Karpas-422 (cell line): ENCODE results near the gene UBXN6. TPM values are rescaled to one million over a fixed set of nuclear protein-coding genes. Genes with fewer than 3 reads are reported as not detected.

Source experiments
- DNase-seq: peaks from one replicate; pipeline ENCODE4 v3.0.0-alpha.2; 2015
- H2AFZ ChIP-seq: fragments of 200-600 bp; sonication (generic); 2 replicates; pipeline ENCODE4 v1.6.1; 2014; ENCODE audit warnings: antibody characterized with exemption, low read length, mixed read lengths
- H3K27ac ChIP-seq: fragments of 200-600 bp; sonication (generic); 2 replicates; pipeline ENCODE4 v1.5.1; 2014; ENCODE audit warnings: mild to moderate bottlenecking, low read length, moderate library complexity
- H3K27me3 ChIP-seq: fragments of 200-600 bp; sonication (generic); 2 replicates; pipeline ENCODE4 v1.6.1; 2014; ENCODE audit warnings: low read length, mixed read lengths
- H3K36me3 ChIP-seq: fragments of 200-600 bp; sonication (generic); 2 replicates; pipeline ENCODE4 v1.6.1; 2014; ENCODE audit warnings: low read length, mixed read lengths; ENCODE audit not compliant: insufficient read depth
- H3K4me1 ChIP-seq: fragments of 200-600 bp; sonication (generic); 2 replicates; pipeline ENCODE4 v1.6.1; 2014; ENCODE audit warnings: mild to moderate bottlenecking, low read length, mixed read lengths
- H3K4me2 ChIP-seq: fragments of 200-600 bp; sonication (generic); 2 replicates; pipeline ENCODE4 v1.6.1; 2014; ENCODE audit warnings: low read length, low read depth, mild to moderate bottlenecking; ENCODE audit not compliant: poor library complexity, severe bottlenecking
- H3K4me3 ChIP-seq: fragments of 200-600 bp; sonication (generic); 2 replicates; pipeline ENCODE4 v1.5.1; 2014; ENCODE audit warnings: mild to moderate bottlenecking, antibody characterized with exemption, low read length, mixed read lengths
- H3K79me2 ChIP-seq: fragments of 200-600 bp; sonication (generic); 2 replicates; pipeline ENCODE4 v1.6.1; 2014; ENCODE audit warnings: mild to moderate bottlenecking, low read length, mixed read lengths
- H3K9ac ChIP-seq: fragments of 200-600 bp; sonication (generic); 2 replicates; pipeline ENCODE4 v1.6.0; 2014; ENCODE audit warnings: low read length
- H3K9me2 ChIP-seq: fragments of 200-600 bp; sonication (generic), shearing (Covaris generic); replicated peaks from 2 replicates; pipeline ENCODE4 v1.6.0; 2014; ENCODE audit warnings: mild to moderate bottlenecking, low read length, moderate library complexity; ENCODE audit not compliant: insufficient read depth
- H3K9me3 ChIP-seq: fragments of 300-700, 200-600 bp; sonication (generic); 2 replicates; pipeline ENCODE4 v1.6.1; 2014; ENCODE audit warnings: low read length, mixed read lengths
- H4K20me1 ChIP-seq: fragments of 200-600 bp; sonication (generic); 2 replicates; pipeline ENCODE4 v1.6.1; 2014; ENCODE audit warnings: mild to moderate bottlenecking, antibody characterized with exemption, low read length, low read depth; ENCODE audit not compliant: insufficient read depth
- total RNA-seq: library from RNA; depleted of rRNA; stranded (reverse); fragments of >200 nt; shearing (Covaris generic); gene quantifications from 2 replicates; pipeline ENCODE4 v1.2.3, GENCODE V29; 2014; ENCODE audit warnings: low replicate concordance

Gene UBXN6
- total RNA-seq, 1 experiment from 2014 or later: 112 TPM

DNA sequence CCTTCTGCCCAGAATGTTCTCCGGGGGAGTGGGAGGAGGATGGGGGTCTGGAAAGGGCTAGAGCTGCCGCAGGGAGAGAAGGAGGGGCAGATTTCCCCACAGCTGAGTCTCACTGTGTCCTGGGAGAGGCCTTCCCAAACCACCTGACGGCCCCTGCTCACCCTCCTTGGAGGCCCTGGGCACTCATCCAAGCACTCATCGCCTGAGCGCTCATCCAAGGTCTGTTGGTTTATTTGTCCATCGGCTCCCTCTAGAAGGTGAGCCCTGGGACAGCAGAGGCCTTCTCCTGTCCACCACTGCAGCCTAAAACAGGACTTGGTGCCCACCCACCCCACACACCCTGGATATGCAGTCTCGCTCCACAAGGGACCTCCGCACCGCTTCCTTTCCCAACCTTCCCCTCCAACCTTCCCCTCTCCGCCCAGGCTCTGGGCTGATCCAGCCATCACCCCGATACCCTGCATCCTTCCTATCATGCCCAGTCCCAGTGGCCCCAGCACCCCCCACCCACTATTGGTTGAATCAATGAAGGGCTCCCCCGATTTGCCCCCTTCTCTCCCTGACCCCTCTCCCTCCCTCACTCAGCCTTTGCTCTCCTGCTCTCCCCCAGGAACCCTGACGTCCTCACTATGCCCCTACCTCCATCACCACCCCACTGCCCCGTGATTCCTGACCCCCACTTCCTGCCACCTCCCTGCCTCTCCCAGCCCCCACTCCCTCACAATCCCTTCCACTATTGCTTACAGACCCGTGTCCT lies 1.7 kb downstream of the UBXN6 start:
- DNase-seq: peak; percentile 43
- H3K36me3 ChIP-seq: no peaks in the 10 kb centered on the region
- H2AFZ ChIP-seq: no peak overlapping the region
- H3K27ac ChIP-seq: no peak overlapping the region
- H3K27me3 ChIP-seq: no peaks in the 10 kb centered on the region
- H3K9me3 ChIP-seq: no peaks in the 10 kb centered on the region
- H3K4me1 ChIP-seq: peaks cover 33% of the 10 kb centered on the region
- peak overlapping the region; percentile 74 for H3K4me2 ChIP-seq
- H3K9ac ChIP-seq: peak overlapping the region; percentile 89
- peak overlapping the region; percentile 95 for H3K4me3 ChIP-seq
- H3K79me2 ChIP-seq: peaks cover 26% of the 10 kb centered on the region
- peaks cover 9% of the 10 kb centered on the region for H4K20me1 ChIP-seq
- H3K9me2 ChIP-seq: no peaks in the 10 kb centered on the region

DNA sequence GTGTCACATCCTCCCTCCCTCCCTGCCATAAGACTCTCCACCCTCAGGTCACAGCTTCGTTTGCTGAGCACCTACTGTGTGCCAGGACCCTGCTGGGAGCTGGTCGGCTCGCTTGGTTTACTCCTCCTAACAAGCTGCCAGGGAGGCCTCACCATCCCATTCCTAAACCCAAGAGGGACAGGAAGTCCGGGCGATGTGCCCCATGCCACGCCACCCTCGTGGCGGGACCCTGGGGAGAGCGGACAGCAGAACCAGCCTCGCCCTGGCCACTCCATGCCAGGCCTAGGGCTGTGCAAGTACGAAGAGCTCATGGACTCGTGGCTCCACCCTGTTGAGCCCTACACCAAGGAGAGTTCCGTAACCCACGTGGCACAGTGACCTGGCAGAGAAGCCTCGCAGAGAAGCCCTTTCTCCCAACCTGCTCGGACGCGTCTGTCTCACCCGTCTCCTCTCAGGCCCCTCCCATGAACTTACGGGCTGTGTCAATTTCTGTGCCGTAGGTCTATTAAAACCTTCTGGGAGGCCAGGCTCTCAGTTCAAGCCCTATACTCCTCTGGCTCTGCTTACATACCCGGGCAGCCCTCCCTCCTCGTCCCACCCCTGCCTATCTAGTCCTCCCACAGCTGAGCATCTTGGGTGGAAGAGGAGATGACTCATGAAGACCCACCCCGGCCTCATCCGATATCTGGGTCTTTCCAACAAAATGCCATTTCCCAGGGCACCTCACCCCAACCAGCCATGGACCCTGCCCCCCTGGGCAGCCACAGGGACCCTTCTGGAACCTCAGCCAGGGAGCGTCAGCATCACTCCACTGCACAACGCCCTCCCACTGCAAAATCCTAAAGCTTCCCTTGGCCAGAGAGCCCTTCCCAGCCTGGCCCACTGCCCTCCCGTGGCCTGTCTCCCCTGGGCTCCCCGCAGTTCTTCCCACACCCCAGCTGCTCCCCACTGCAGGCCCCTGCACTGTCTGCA lies 2.6 kb downstream of the UBXN6 start:
- H4K20me1 ChIP-seq: peaks cover 9% of the 10 kb centered on the region
- H3K4me2 ChIP-seq: no peak overlapping the region
- H3K4me1 ChIP-seq: peaks cover 33% of the 10 kb centered on the region
- H2AFZ ChIP-seq: no peak overlapping the region
- H3K9me3 ChIP-seq: no peaks in the 10 kb centered on the region
- H3K9ac ChIP-seq: peak overlapping the region; percentile 89
- H3K27ac ChIP-seq: no peak overlapping the region
- no peak overlapping the region for H3K4me3 ChIP-seq
- peak; percentile 49 for DNase-seq
- H3K9me2 ChIP-seq: no peaks in the 10 kb centered on the region
- no peaks in the 10 kb centered on the region for H3K36me3 ChIP-seq
- no peaks in the 10 kb centered on the region for H3K27me3 ChIP-seq
- H3K79me2 ChIP-seq: peaks cover 26% of the 10 kb centered on the region

DNA sequence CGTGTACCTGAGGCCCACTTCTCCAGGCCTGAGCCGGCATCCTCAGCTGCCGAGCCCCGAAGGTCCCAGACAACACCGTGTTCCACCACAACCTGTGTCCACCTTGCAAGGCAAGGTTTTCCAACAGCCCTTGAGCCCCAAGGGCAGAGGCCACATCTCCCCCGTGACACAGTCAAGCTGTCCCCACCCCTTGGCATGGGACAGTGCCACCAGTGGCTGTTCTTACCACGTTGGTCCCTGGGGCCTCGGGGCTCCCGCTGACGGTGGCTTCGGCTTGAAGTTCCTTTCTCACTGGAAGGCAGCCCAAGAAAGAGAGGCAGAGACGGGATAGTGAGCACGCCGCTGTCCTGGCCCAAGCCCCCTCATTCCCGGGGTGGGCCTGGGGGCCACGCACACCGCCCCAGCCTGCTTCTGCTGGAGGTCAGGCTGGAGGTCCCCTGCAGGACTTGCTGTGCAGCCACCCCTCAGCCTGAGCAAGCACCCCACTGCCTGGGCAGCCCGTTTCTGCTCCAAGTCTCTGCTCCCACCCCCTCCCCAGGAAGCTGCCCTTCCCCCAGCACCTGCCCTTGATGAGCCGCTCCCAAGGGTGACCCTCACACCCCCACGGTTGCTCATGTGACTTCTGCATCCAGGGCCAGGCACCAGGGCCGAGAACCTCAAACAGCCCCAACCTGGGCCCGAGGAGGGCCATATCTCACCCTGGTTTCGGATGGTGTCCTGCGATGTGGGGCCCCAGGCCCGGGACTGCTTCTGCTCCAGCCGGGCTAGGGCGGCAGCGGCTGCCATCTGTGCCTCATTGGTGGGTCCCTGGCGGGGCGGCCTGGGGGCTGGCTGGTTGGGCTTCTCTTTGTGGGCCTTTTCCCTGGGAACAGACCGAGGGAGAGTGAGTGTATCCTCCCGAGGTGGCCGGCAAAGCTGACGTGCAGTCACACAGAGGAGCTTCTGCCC lies 4.1 kb downstream of the UBXN6 start:
- no peaks in the 10 kb centered on the region for H3K9me3 ChIP-seq
- no peaks in the 10 kb centered on the region for H3K27me3 ChIP-seq
- H3K4me3 ChIP-seq: no peak overlapping the region
- peaks cover 26% of the 10 kb centered on the region for H3K79me2 ChIP-seq
- no peak overlapping the region for H3K4me2 ChIP-seq
- no peak for DNase-seq
- no peak overlapping the region for H2AFZ ChIP-seq
- H3K27ac ChIP-seq: peak overlapping the region; percentile 20; the same call in 1 of the 2 replicates
- H3K36me3 ChIP-seq: peaks cover 8% of the 10 kb centered on the region
- no peaks in the 10 kb centered on the region for H3K9me2 ChIP-seq
- H3K9ac ChIP-seq: no peak overlapping the region
- H4K20me1 ChIP-seq: peaks cover 9% of the 10 kb centered on the region
- peaks cover 33% of the 10 kb centered on the region for H3K4me1 ChIP-seq

DNA sequence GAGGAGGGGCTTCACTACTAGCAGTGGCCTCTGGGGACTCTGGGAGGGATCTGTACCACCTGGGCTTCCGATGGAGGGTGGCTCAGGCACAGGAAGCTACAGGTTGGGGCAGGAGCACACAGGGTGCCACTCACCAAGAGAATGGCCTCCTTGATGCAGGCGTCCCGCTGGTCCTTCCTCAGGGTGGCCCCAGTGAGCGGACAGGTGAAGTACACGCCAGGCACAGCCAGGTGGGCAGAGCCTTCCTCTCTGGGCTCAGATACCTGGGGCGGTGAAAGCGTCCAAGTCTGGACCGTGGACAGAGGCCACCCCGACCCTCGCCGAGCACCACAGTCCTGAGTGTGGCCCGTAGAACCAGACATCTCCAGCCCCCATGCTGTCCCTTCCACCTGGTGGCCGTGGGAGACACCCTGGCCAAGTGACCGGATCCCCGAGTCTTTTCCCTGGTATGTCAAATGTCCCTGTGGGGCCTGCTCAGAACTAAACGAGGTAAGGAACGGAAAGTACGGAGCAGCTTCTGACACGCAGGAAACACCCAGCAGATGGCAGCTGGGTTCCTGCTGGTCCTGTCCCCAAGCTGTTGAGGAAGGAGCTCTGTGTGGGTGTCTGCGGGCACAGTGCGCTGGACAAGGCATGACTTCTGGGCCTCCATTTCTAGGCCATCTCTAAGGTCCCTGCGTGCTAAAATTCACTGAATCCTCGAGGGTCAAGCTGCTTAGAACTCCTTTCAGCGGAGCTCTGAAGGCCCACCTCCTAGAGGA lies 5.2 kb downstream of the UBXN6 start:
- peaks cover 8% of the 10 kb centered on the region for H3K36me3 ChIP-seq
- peaks cover 9% of the 10 kb centered on the region for H4K20me1 ChIP-seq

DNA sequence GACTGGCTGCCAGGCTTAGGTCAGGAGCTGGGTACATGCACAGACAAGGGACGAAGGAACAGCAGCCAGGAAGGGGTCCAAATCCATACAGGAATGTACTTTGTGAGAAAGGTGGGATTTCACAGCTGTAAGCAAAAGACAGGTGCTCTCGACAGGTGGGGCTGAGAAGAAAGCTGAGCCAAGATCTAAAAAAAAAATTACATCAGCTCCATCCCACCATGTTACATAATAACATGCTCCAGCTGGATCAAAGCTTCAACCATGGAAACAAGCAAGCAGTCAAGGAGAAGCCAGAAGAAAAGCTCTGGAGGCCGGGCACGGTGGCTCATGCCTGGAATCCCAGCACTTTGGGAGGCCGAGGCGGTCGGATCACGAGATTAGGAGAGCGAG lies 8.0 kb downstream of the UBXN6 start:
- Histone ChIP-seq H3K4me2 (no peak overlapping the region), H3K4me3 (no peak overlapping the region), H3K4me1 (peaks cover 17% of the 10 kb centered on the region), H3K27ac (no peak overlapping the region), H2AFZ (no peak overlapping the region), H3K9ac (no peak overlapping the region), H3K36me3 (peaks cover 8% of the 10 kb centered on the region), H3K27me3 (no peaks in the 10 kb centered on the region), H3K9me2 (no peaks in the 10 kb centered on the region), H3K79me2 (peaks cover 4% of the 10 kb centered on the region; the same call in 1 of the 2 replicates), H4K20me1 (no peaks in the 10 kb centered on the region), H3K9me3 (no peaks in the 10 kb centered on the region)
- no peak for DNase-seq

More for the DNA sequence above, 5.2 kb downstream of the UBXN6 start:
- H3K79me2 ChIP-seq: peaks cover 26% of the 10 kb centered on the region
- H3K9me2 ChIP-seq: no peaks in the 10 kb centered on the region
- no peaks in the 10 kb centered on the region for H3K9me3 ChIP-seq
- no peak overlapping the region for H3K27ac ChIP-seq
- no peaks in the 10 kb centered on the region for H3K27me3 ChIP-seq
- H3K4me2 ChIP-seq: no peak overlapping the region
- H2AFZ ChIP-seq: no peak overlapping the region
- no peak overlapping the region for H3K9ac ChIP-seq
- H3K4me1 ChIP-seq: peaks cover 31% of the 10 kb centered on the region
- H3K4me3 ChIP-seq: no peak overlapping the region
- no peak for DNase-seq

DNA sequence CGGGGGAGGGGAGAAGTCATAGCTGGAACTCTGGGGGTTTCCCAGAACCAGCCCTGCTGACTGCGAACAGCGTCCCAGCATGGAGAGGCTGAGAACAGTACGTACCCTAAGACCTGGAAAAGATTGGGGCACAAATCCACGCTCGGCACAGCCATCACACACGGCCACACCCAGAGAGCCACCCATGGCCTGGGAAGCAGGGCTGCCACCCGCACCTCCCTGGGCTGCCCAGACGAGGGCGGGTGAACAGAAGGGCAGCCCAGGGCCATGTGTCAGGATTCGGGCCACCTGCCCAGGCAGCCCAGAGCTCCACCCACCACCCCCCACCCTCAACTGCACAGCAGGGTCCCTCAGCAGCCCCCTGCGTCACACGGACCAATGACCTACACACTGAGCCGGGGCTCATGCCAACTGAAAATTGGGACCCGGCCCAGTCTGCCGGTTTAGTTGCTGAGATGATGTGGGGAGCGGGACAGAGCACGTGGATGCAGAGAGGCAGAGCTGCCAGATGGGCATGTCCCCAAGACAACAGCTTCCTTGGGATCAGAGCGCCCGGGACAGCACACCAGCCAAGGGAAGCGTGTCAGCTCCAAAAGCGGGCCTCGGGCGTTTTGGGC lies 8.5 kb downstream of the UBXN6 start:
- no peak overlapping the region for H3K9ac ChIP-seq
- H3K79me2 ChIP-seq: no peaks in the 10 kb centered on the region; the same call in 1 of the 2 replicates
- no peak overlapping the region for H3K4me3 ChIP-seq
- H2AFZ ChIP-seq: no peak overlapping the region
- DNase-seq: no peak
- no peaks in the 10 kb centered on the region for H3K9me3 ChIP-seq
- no peak overlapping the region for H3K4me2 ChIP-seq
- no peak overlapping the region for H3K27ac ChIP-seq
- no peaks in the 10 kb centered on the region for H3K27me3 ChIP-seq
- H3K36me3 ChIP-seq: peaks cover 8% of the 10 kb centered on the region
- H3K4me1 ChIP-seq: peaks cover 14% of the 10 kb centered on the region
- no peaks in the 10 kb centered on the region for H3K9me2 ChIP-seq
- H4K20me1 ChIP-seq: no peaks in the 10 kb centered on the region
